ENCODE results near the gene E2F3. TPM values are rescaled to one million over a fixed set of nuclear protein-coding genes. Genes with fewer than 3 reads are reported as not detected.

E2F3 gene
- total RNA-seq, 1 experiment from 2014 or later, result 27.1 TPM

GRCh38 chr6:20538907-20539306 is 137.2 kb downstream of the E2F3 start:
- POLR2A ChIA-PET, result no interaction called here
- Histone ChIP-seq H3K36me3 (ENCODE audit: control insufficient read depth in 1 of 2, insufficient read depth in 2 of 2, low read length in 2 of 2) (peaks cover 0 to 9% of the 10 kb centered on the region in 2 experiments; a peak in 1 of 4 replicates), H3K27me3 (ENCODE audit: insufficient read depth, low read length) (no peaks in the 10 kb centered on the region), H3K79me2 (ENCODE audit: insufficient read depth, low read length) (peaks cover 81% of the 10 kb centered on the region), H3K9ac (ENCODE audit: low read length) (no peak overlapping the region), H3K9me2 (ENCODE audit: insufficient read depth) (no peaks in the 10 kb centered on the region), H3K4me3 (replicated peaks in 1 of 2; ENCODE audit: low read depth in 1 of 2, low read length in 2 of 2) (no peak overlapping the region), H3K9me3 (ENCODE audit: control insufficient read depth in 1 of 2, insufficient read depth in 1 of 2, low read depth in 1 of 2, low read length in 2 of 2) (no peaks in the 10 kb centered on the region), H4K20me1 (ENCODE audit: insufficient read depth) (no peaks in the 10 kb centered on the region), H3K4me2 (ENCODE audit: low read length) (no peak overlapping the region), H3K27ac (ENCODE audit: low read depth, low read length) (no peak overlapping the region), H2AFZ (ENCODE audit: low read depth, low read length, poor library complexity, severe bottlenecking) (no peak overlapping the region), H3K4me1 (ENCODE audit: control insufficient read depth in 1 of 2, insufficient read depth in 2 of 2, low read length in 2 of 2) (peaks cover 18 to 22% of the 10 kb centered on the region in 2 experiments; a peak in 3 of 4 replicates)
- CTCF ChIA-PET, result interaction anchor here (0.7 to 1.6 kb wide), 2 partner anchors 12 to 26 kb away, joined by 3 to 7 read pairs; no protein-coding TSS in a partner anchor
- RAD21 ChIA-PET (ENCODE audit: low non-redundant PET in 1 of 2, low total read pairs in 2 of 2, uncharacterized antibody in 2 of 2, unreplicated experiment in 2 of 2), result no interaction called here
- DNase-seq (ENCODE audit: low read depth, low spot score) (no peak), ATAC-seq (no peak)
- TF ChIP-seq MAX (IDR thresholded peaks at IDR 0.05) (no peak), POLR2AphosphoS5 (IDR thresholded peaks at IDR 0.05; ENCODE audit: low read depth, low read length) (no peak), FOSL1 (IDR thresholded peaks at IDR 0.05; ENCODE audit: low read depth) (no peak), EGR1 (IDR thresholded peaks at IDR 0.05; ENCODE audit: low read depth) (no peak), CEBPB (IDR thresholded peaks at IDR 0.05; ENCODE audit: low read depth) (no peak), ZBTB33 (IDR thresholded peaks at IDR 0.05; ENCODE audit: extremely low read depth, insufficient replicate concordance, low read length) (no peak), ZFX (IDR thresholded peaks at IDR 0.05) (no peak)
- intact Hi-C loops (cut with micrococcal nuclease), result no loop called here
- BruUV-seq (replicated peaks), result no TSS peak

- ChIA-PET RAD21 (ENCODE audit: low non-redundant PET in 1 of 2, low total read pairs in 2 of 2, uncharacterized antibody in 2 of 2, unreplicated experiment in 2 of 2) (no interaction called here), POLR2A (no interaction called here), CTCF (no interaction called here)
- BruUV-seq (replicated peaks), result no TSS peak
- DNase-seq (ENCODE audit: low read depth, low spot score) (no peak), ATAC-seq (no peak)
- no peak overlapping the region for H3K4me3 ChIP-seq (replicated peaks in 1 of 2; ENCODE audit: low read depth in 1 of 2, low read length in 2 of 2)
- no peak overlapping the region for H3K9ac ChIP-seq (ENCODE audit: low read length)
- peaks cover 18 to 19% of the 10 kb centered on the region in 2 experiments; a peak in 3 of 4 replicates for H3K4me1 ChIP-seq (ENCODE audit: control insufficient read depth in 1 of 2, insufficient read depth in 2 of 2, low read length in 2 of 2)
- H3K79me2 ChIP-seq (ENCODE audit: insufficient read depth, low read length), result peaks cover 79% of the 10 kb centered on the region
- H4K20me1 ChIP-seq (ENCODE audit: insufficient read depth), result no peaks in the 10 kb centered on the region
- no peaks in the 10 kb centered on the region for H3K9me2 ChIP-seq (ENCODE audit: insufficient read depth)
- H3K36me3 ChIP-seq (ENCODE audit: control insufficient read depth in 1 of 2, insufficient read depth in 2 of 2, low read length in 2 of 2), result peaks cover 0 to 9% of the 10 kb centered on the region in 2 experiments; a peak in 1 of 4 replicates
- no peak for TF ChIP-seq CEBPB (IDR thresholded peaks at IDR 0.05; ENCODE audit: low read depth)
- no peak overlapping the region for H3K4me2 ChIP-seq (ENCODE audit: low read length)
- intact Hi-C loops (cut with micrococcal nuclease), result no loop called here
- H2AFZ ChIP-seq (ENCODE audit: low read depth, low read length, poor library complexity, severe bottlenecking), result no peak overlapping the region
- no peaks in the 10 kb centered on the region for H3K27me3 ChIP-seq (ENCODE audit: insufficient read depth, low read length)
- no peaks in the 10 kb centered on the region for H3K9me3 ChIP-seq (ENCODE audit: control insufficient read depth in 1 of 2, insufficient read depth in 1 of 2, low read depth in 1 of 2, low read length in 2 of 2)
- no peak overlapping the region for H3K27ac ChIP-seq (ENCODE audit: low read depth, low read length)
These were observed 137.7 kb downstream of the E2F3 start for GRCh38 chr6:20539387-20539786.
